GM21360 (cell line): Measurements from ENCODE around the gene SARS2.

Experiments used
- ATAC-seq: cut with Tn5 transposase; IDR thresholded peaks from one replicate; pipeline ENCODE4 v1.9.1; 2021; ENCODE audit warnings: mild to moderate bottlenecking, moderate library complexity; ENCODE audit not compliant: unreplicated experiment

Gene SARS2

GRCh38 chr19:38917921-38918491 lies 12.6 kb downstream of the SARS2 start:
- ATAC-seq, result no peak

GRCh38 chr19:38917516-38917915 lies 13.0 kb downstream of the SARS2 start:
- ATAC-seq, result no peak

GRCh38 chr19:38915329-38916321 lies 14.9 kb downstream of the SARS2 start:
- ATAC-seq, result no peak

- ATAC-seq, result no peak
These were observed 16.6 kb downstream of the SARS2 start for GRCh38 chr19:38913958-38914357.

- no peak for ATAC-seq
These were observed 17.7 kb downstream of the SARS2 start for GRCh38 chr19:38912600-38913514.

GRCh38 chr19:38911388-38912001 lies 19.1 kb downstream of the SARS2 start:
- no peak for ATAC-seq

- ATAC-seq, result no peak
These were observed 20.1 kb downstream of the SARS2 start for GRCh38 chr19:38910488-38910887.

- no peak for ATAC-seq
These were observed 21.7 kb downstream of the SARS2 start for GRCh38 chr19:38908911-38909310.

GRCh38 chr19:38907670-38908069 lies 22.9 kb downstream of the SARS2 start:
- ATAC-seq, result no peak

GRCh38 chr19:38907227-38907626 lies 23.3 kb downstream of the SARS2 start:
- no peak for ATAC-seq

GRCh38 chr19:38905620-38906019 lies 24.9 kb downstream of the SARS2 start:
- no peak for ATAC-seq

- ATAC-seq, result no peak
These were observed 25.7 kb downstream of the SARS2 start for GRCh38 chr19:38904581-38905539.

- ATAC-seq, result no peak
These were observed 28.9 kb downstream of the SARS2 start for GRCh38 chr19:38901683-38902082.

- no peak for ATAC-seq
These were observed 29.8 kb downstream of the SARS2 start for GRCh38 chr19:38900743-38901190.

- ATAC-seq, result no peak
These were observed 30.3 kb downstream of the SARS2 start for GRCh38 chr19:38900202-38900629.

- peak; percentile 85 for ATAC-seq
These were observed 30.9 kb downstream of the SARS2 start, which contains the start of the genes NFKBIB and SIRT2 for GRCh38 chr19:38899447-38900201. Gene NFKBIB, plus strand, starts transcription at chr19:38899969. Its CDS starts 64 bp downstream, at chr19:38900033. Gene SIRT2, minus strand, starts transcription at chr19:38899618. Its CDS starts 97 bp downstream, at chr19:38899521.

GRCh38 chr19:38898788-38899446 lies 31.6 kb downstream of the SARS2 start:
- no peak for ATAC-seq

GRCh38 chr19:38894968-38895367 lies 35.6 kb downstream of the SARS2 start:
- no peak for ATAC-seq
